ENCODE results near the gene LZIC. TPM values are rescaled to one million over a fixed set of nuclear protein-coding genes. Genes with fewer than 3 reads are reported as not detected.

Gene LZIC
- total RNA-seq, 1 donor from 2014 or later = 38.0 TPM

DNA sequence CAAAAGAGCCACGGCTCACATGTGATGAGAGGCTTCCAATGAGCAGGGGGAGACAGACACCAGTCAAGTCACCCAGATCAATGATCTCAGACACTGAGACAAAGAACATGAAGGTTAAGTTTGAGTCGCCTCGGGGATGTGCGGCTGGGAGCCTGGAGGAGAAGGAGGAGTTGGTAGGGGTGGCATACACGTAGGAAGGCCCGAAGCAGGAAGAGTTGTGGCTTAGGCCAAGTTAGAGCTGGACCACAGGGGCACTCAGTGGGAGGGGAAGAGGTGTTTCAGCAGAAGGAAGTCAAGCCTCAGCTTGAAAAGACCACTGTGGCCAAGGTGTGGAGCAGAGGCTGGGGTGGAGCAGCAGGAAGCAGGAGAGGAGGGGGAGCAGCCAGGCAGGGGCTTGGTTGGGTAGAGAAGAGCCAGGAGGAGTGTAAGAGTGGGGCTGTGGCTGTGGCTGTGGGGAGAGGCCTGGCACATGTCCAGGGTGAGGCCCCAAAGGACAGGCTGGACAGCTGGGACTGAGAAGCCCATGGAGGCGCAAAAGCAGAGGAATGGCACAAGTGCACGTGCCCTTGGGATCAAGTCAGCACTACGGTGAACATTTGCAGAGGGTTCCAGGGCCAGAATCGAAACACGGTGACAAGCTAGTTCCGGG, 60.8 kb downstream of the LZIC start:
- Mint-ChIP-seq H3K9me3 (ENCODE audit: unreplicated experiment) (no peaks in the 10 kb centered on the region), H3K4me3 (ENCODE audit: unreplicated experiment) (peak overlapping the region; percentile 29), H3K27me3 (ENCODE audit: low read depth, unreplicated experiment) (no peaks in the 10 kb centered on the region), H3K4me1 (ENCODE audit: low read depth, unreplicated experiment) (peaks cover 22% of the 10 kb centered on the region), H3K27ac (ENCODE audit: unreplicated experiment) (no peak overlapping the region), H3K36me3 (ENCODE audit: low read depth, unreplicated experiment) (peaks cover 14% of the 10 kb centered on the region)
- H2AFZ ChIP-seq (ENCODE audit: low read depth, low read length) = no peak overlapping the region
- no peaks in the 10 kb centered on the region for H3K9me3 ChIP-seq (ENCODE audit: insufficient read depth, low read depth, low read length)
- H3K9ac ChIP-seq (ENCODE audit: low read length) = no peak overlapping the region
- FAIRE-seq = no peak
- H3K27me3 ChIP-seq (ENCODE audit: insufficient read depth, low read length) = no peaks in the 10 kb centered on the region
- no peak for TF ChIP-seq EZH2 (IDR thresholded peaks at IDR 0.05; ENCODE audit: insufficient read depth, low read length)
- TF ChIP-seq, protein P1, sequence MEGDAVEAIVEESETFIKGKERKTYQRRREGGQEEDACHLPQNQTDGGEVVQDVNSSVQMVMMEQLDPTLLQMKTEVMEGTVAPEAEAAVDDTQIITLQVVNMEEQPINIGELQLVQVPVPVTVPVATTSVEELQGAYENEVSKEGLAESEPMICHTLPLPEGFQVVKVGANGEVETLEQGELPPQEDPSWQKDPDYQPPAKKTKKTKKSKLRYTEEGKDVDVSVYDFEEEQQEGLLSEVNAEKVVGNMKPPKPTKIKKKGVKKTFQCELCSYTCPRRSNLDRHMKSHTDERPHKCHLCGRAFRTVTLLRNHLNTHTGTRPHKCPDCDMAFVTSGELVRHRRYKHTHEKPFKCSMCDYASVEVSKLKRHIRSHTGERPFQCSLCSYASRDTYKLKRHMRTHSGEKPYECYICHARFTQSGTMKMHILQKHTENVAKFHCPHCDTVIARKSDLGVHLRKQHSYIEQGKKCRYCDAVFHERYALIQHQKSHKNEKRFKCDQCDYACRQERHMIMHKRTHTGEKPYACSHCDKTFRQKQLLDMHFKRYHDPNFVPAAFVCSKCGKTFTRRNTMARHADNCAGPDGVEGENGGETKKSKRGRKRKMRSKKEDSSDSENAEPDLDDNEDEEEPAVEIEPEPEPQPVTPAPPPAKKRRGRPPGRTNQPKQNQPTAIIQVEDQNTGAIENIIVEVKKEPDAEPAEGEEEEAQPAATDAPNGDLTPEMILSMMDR (IDR thresholded peaks at IDR 0.05; ENCODE audit: insufficient read depth, low read depth, low read length) = no peak
- peaks cover 61% of the 10 kb centered on the region for H4K20me1 ChIP-seq (ENCODE audit: insufficient read depth, low read length)
- H3K79me2 ChIP-seq (ENCODE audit: insufficient read depth, low read length) = no peaks in the 10 kb centered on the region
- H3K4me1 ChIP-seq (ENCODE audit: insufficient read depth, low read length) = peaks cover 11% of the 10 kb centered on the region
- H3K4me2 ChIP-seq (ENCODE audit: low read length) = no peak overlapping the region
- H3K4me3 ChIP-seq (ENCODE audit: insufficient read depth, low read depth, low read length) = no peak overlapping the region
- no peak overlapping the region for H3K27ac ChIP-seq (ENCODE audit: low read depth, low read length)
- H3K36me3 ChIP-seq (ENCODE audit: insufficient read depth, low read length) = no peaks in the 10 kb centered on the region
- no peak for DNase-seq (ENCODE audit: low read depth)

DNA sequence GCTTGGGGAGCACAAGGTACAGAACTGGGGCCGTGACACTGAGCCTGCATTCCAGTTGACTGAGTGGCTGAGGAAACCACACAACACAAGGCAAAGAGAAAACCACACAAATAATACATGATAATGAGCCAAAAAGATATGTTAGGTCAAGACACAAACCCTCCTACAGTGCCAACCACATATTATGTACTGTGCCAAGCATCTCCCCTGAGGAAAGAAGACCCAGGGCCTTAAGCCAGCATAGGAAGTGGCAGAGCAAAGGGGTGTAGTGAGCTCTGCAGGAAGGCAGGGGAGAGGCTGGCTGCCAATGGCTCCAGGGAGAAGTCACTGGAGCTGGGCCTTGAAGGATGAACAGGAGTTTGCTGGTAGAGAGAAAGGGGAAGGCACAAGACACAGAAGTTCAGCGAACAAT, 61.3 kb downstream of the LZIC start:
- H4K20me1 ChIP-seq (ENCODE audit: insufficient read depth, low read length) = peaks cover 59% of the 10 kb centered on the region
- H3K27ac ChIP-seq (ENCODE audit: low read depth, low read length) = no peak overlapping the region
- no peaks in the 10 kb centered on the region for H3K9me3 ChIP-seq (ENCODE audit: insufficient read depth, low read depth, low read length)
- H2AFZ ChIP-seq (ENCODE audit: low read depth, low read length) = no peak overlapping the region
- FAIRE-seq (peak; percentile 63), DNase-seq (ENCODE audit: low read depth) (peak; percentile 64)
- no peaks in the 10 kb centered on the region for H3K27me3 Mint-ChIP-seq (ENCODE audit: low read depth, unreplicated experiment)
- no peaks in the 10 kb centered on the region for H3K9me3 Mint-ChIP-seq (ENCODE audit: unreplicated experiment)
- TF ChIP-seq EZH2 (IDR thresholded peaks at IDR 0.05; ENCODE audit: insufficient read depth, low read length) = no peak
- TF ChIP-seq, protein P1 (IDR thresholded peaks at IDR 0.05; ENCODE audit: insufficient read depth, low read depth, low read length) = no peak
- H3K36me3 ChIP-seq (ENCODE audit: insufficient read depth, low read length) = no peaks in the 10 kb centered on the region
- H3K36me3 Mint-ChIP-seq (ENCODE audit: low read depth, unreplicated experiment) = peaks cover 14% of the 10 kb centered on the region
- H3K4me1 ChIP-seq (ENCODE audit: insufficient read depth, low read length) = peaks cover 11% of the 10 kb centered on the region
- H3K27me3 ChIP-seq (ENCODE audit: insufficient read depth, low read length) = no peaks in the 10 kb centered on the region
- peak overlapping the region; percentile 19 for H3K27ac Mint-ChIP-seq (ENCODE audit: unreplicated experiment)
- H3K4me3 Mint-ChIP-seq (ENCODE audit: unreplicated experiment) = peak overlapping the region; percentile 29
- peaks cover 22% of the 10 kb centered on the region for H3K4me1 Mint-ChIP-seq (ENCODE audit: low read depth, unreplicated experiment)
- H3K79me2 ChIP-seq (ENCODE audit: insufficient read depth, low read length) = no peaks in the 10 kb centered on the region
- no peak overlapping the region for H3K9ac ChIP-seq (ENCODE audit: low read length)
- no peak overlapping the region for H3K4me2 ChIP-seq (ENCODE audit: low read length)
- no peak overlapping the region for H3K4me3 ChIP-seq (ENCODE audit: insufficient read depth, low read depth, low read length)

Small RNAs within 50 kb of the gene (microRNA-seq; reads per million reads assigned to microRNA genes)
- 1.1 reads per million for gene MIR5697

Other genes with a start within 250 kb of the LZIC start
- 181 and 197 TPM in 2 replicates for gene CLSTN1, start 119.4 kb downstream of the LZIC start, total RNA-seq
- gene CTNNBIP1, start 33.1 kb downstream of the LZIC start, total RNA-seq = 49.9 and 53.7 TPM in 2 replicates
- 11.0 and 11.5 TPM in 2 replicates for gene NMNAT1, start 84 bp upstream of the LZIC start, total RNA-seq
- 1.0 TPM in 1 of 2 replicates, not detected in the other for gene RBP7, start 53.8 kb upstream of the LZIC start, total RNA-seq
- 37.4 and 41.5 TPM in 2 replicates for gene UBE4B, start 89.6 kb upstream of the LZIC start, total RNA-seq